Measurements from ENCODE around the gene PAFAH2. TPM values are rescaled to one million over a fixed set of nuclear protein-coding genes. Genes with fewer than 3 reads are reported as not detected.

PAFAH2 gene
- total and polyA plus RNA-seq, 2 of the 13 experiments (the other 11 are each of a cell fraction or from before 2014, with no cell fraction given) = 6.9 to 9.4 TPM

- TF ChIP-seq SRSF4 (IDR thresholded peaks at IDR 0.05; ENCODE audit: low read depth, low read length, poor library complexity, severe bottlenecking) (no peak), BCLAF1 (IDR thresholded peaks at IDR 0.05) (no peak), ZNF251 (CRISPR knock-in tag; IDR thresholded peaks at IDR 0.05) (no peak), ZFP36 (IDR thresholded peaks at IDR 0.05; ENCODE audit: borderline replicate concordance, low read depth, low read length, partially characterized antibody) (no peak), GLI4 (CRISPR knock-in tag; IDR thresholded peaks at IDR 0.05; ENCODE audit: borderline replicate concordance) (no peak), CEBPZ (IDR thresholded peaks at IDR 0.05; ENCODE audit: low read length) (no peak), RFX3 (CRISPR knock-in tag; IDR thresholded peaks at IDR 0.05) (no peak), TFDP2 (CRISPR knock-in tag; IDR thresholded peaks at IDR 0.05) (peak; percentile 62), ZGPAT (CRISPR knock-in tag; IDR thresholded peaks at IDR 0.05) (peak; percentile 64; the same call in 1 of the 2 replicates), ZNF678 (CRISPR knock-in tag; IDR thresholded peaks at IDR 0.05) (0 out of 2 replicates have a peak, but pooled peaks have one; percentile 61), TCF12 (IDR thresholded peaks at IDR 0.05) (no peak), TCF12 (CRISPR knock-in tag; IDR thresholded peaks at IDR 0.05) (no peak), ZFYVE20 (CRISPR knock-in tag; IDR thresholded peaks at IDR 0.05; ENCODE audit: borderline replicate concordance, low read depth) (no peak)
- TF ChIP-seq, protein P1, sequence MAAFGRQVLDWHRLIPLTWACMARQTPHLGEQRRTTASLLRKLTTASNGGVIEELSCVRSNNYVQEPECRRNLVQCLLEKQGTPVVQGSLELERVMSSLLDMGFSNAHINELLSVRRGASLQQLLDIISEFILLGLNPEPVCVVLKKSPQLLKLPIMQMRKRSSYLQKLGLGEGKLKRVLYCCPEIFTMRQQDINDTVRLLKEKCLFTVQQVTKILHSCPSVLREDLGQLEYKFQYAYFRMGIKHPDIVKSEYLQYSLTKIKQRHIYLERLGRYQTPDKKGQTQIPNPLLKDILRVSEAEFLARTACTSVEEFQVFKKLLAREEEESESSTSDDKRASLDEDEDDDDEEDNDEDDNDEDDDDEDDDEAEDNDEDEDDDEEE (CRISPR knock-in tag; IDR thresholded peaks at IDR 0.05) = no peak
- TF ChIP-seq, protein P2, sequence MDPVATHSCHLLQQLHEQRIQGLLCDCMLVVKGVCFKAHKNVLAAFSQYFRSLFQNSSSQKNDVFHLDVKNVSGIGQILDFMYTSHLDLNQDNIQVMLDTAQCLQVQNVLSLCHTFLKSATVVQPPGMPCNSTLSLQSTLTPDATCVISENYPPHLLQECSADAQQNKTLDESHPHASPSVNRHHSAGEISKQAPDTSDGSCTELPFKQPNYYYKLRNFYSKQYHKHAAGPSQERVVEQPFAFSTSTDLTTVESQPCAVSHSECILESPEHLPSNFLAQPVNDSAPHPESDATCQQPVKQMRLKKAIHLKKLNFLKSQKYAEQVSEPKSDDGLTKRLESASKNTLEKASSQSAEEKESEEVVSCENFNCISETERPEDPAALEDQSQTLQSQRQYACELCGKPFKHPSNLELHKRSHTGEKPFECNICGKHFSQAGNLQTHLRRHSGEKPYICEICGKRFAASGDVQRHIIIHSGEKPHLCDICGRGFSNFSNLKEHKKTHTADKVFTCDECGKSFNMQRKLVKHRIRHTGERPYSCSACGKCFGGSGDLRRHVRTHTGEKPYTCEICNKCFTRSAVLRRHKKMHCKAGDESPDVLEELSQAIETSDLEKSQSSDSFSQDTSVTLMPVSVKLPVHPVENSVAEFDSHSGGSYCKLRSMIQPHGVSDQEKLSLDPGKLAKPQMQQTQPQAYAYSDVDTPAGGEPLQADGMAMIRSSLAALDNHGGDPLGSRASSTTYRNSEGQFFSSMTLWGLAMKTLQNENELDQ (CRISPR knock-in tag; IDR thresholded peaks at IDR 0.05; ENCODE audit: borderline replicate concordance) = no peak
Measured at GRCh38 chr1:26035203-26035958, 37.5 kb upstream of the PAFAH2 start (continued).
